GM12874 (cell line): ENCODE measurements around the gene PLEKHA6.

Experiments
- TF ChIP-seq, protein P1 (sequence below): IDR thresholded peaks from 2 replicates; pipeline ENCODE4 v1.5.1; 2011; ENCODE audit warnings: low read depth, mild to moderate bottlenecking, control low read depth, low read length, moderate library complexity; ENCODE audit not compliant: insufficient read depth

PLEKHA6 gene

DNA sequence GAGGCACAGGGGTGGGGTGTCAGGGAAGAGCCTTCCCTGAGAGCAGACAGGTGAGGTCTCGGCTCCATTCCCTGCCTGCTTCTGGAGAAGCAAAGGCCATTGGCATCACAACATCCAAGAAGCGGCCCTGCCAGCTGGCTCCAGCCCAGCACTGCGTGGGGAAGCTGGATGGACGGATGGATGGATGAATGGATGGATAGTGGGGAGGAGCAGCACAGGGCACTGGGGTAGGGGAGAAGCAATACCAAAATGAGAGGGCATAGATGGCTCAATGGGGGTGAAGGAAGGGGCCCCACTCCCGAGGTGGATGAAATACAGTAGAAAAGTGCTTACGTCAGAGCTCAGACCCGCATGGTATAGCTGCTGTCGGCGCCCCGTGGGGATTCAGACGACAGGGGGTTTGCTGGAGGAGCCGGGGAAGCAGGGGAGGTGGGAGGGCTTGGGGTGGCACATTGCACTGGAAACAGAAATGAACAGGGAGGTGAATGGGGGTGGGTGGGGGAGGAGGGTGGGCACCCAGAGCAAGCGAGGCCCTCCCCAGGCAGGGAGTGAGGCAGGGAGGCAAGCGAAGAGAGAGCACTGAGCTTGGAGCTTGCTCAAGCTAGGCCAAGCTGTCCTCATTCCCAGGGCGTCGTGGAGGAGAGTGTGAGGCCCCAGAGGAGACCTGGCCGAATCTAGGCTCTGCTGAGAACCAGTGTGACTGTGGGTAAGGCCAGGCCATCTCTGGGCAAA is 136.4 kb downstream of the PLEKHA6 start:
- TF ChIP-seq, protein P1, sequence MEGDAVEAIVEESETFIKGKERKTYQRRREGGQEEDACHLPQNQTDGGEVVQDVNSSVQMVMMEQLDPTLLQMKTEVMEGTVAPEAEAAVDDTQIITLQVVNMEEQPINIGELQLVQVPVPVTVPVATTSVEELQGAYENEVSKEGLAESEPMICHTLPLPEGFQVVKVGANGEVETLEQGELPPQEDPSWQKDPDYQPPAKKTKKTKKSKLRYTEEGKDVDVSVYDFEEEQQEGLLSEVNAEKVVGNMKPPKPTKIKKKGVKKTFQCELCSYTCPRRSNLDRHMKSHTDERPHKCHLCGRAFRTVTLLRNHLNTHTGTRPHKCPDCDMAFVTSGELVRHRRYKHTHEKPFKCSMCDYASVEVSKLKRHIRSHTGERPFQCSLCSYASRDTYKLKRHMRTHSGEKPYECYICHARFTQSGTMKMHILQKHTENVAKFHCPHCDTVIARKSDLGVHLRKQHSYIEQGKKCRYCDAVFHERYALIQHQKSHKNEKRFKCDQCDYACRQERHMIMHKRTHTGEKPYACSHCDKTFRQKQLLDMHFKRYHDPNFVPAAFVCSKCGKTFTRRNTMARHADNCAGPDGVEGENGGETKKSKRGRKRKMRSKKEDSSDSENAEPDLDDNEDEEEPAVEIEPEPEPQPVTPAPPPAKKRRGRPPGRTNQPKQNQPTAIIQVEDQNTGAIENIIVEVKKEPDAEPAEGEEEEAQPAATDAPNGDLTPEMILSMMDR: no peak

DNA sequence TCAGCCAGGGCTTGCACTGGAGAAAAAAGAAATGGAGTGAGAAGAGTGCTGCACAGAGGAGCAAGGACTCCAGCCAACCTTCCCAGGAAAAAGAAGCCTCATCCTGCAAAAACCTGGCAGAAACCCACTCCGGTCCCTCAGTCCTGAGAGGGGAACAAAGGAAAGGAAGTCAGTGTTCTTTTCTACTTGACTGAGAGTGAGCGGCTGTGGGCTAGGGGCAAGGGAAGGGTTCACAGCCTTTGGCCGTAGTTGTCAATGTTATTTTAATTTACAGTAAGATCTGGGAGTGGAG is 137.0 kb downstream of the PLEKHA6 start:
- TF ChIP-seq, protein P1: no peak

DNA sequence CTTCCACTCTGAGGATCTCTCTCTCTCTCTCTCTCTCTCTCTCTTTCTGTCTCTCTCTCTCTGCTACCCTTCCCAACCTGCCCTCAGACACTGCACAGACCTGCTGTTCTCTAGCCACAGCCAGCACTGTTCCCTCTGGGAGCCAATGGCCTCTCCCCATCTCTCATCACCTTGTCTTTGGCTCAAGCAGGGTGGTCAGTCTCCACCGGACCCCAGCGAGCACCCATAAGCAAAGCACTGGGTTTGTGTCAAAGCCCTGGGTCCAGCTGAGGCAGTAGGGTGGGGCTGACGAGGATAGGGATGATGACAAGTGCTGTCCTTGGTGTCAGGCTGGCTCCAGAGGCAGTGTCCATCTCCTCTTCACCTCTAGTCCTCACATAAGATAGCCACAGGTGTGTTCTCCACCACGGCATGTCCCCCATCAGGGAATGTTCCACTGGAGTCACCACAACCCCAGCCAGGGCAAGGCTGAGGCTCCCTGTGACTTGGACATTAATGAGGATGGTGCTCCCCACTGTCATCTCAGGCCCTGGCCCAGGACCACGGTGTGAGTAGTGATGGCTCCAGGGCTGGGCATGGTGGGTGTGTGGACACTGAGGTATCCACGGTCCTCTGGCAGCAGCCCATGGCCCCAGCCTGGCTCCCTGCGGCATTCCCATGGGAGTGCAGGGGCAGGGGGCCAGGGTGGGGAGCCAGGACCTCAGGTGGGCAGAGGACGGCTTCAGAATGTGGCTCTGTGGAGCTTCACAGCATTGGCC is 137.5 kb downstream of the PLEKHA6 start:
- TF ChIP-seq, protein P1: no peak

DNA sequence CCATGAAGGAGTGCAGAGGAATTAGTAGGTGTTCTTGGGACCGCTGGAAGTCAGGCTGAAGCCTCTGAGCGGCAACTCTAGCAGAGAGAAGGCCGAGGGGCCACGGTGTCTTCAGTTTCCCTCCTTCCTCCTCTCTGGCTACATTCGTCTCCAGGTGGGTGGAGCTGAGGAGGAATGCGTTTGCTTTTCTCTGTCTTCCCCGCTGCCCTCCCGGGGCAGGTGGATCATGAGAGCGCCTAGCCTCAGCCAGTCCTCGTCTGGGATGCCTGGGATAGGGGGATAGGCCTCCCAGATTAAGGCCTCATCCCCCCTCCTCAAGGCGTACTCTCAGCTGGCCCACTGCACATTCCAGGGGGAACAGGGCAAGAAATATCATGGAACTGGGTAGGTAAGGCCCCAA is 138.5 kb downstream of the PLEKHA6 start:
- TF ChIP-seq, protein P1: no peak

DNA sequence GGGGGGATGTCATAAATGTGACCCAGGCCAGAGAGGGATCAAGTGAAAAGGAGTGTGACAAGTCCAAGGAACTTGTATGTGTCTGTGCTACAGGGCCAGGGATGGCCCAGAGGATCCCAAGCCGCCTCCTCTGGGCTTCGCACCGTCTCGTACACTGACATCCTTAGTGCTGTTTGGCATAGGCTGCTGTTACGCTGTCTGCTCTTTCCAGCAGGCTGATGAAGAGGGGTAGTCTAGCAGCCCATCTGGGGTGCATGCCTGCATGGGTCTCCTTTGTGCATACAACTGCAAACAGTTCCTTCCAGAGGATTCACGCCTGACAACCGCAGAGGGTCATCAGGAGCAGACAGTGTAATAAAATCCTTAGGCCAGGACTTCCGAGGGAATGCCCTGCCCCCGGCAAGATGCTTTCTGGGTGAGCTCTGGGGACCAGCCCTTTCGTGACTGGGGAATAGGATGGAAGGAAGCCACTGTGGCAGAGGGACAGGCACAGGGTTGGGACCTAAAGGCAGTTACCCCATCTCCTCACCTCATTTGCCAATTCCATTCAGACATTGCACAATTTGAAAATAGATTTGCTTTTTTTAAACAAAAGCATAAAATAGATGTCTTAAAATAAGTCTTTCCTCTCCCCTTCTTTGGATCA is 139.6 kb downstream of the PLEKHA6 start:
- TF ChIP-seq, protein P1: no peak

DNA sequence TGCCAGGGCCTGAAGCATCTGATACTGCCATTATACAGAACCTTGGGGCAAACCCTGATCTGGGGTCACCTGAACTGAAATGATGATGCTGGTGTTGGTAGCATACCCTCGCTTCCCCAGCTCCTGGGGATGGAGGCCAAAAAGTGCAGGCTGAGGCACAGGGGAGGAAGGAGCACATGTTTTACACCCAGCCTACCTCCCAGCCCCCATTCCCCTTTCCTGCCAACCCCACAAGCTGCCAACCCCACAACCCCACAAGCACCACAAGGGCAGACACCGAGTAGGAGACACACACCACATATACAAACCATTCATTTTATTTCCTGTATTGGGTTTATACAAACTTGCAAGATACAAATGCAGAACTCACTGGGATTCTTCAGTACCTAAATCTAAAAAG is 141.2 kb downstream of the PLEKHA6 start:
- TF ChIP-seq, protein P1: no peak

- TF ChIP-seq, protein P1: no peak
These were observed 142.1 kb downstream of the PLEKHA6 start for GRCh38 chr1:204217648-204218000.
